NCI-H226 (cell line): ENCODE results near the gene ZFP69.
A peak's percentile ranks its signal among the peaks of the same experiment; 100 is the strongest.
"Not testable (repeated sequence)": the region's sequence is repeated elsewhere in the genome, so short reads cannot be mapped to it uniquely, and the experiment has no call there.

Experiments
- DNase-seq: peaks from one replicate; pipeline ENCODE4 v3.0.0-alpha.2; 2015

The ZFP69 gene

DNA sequence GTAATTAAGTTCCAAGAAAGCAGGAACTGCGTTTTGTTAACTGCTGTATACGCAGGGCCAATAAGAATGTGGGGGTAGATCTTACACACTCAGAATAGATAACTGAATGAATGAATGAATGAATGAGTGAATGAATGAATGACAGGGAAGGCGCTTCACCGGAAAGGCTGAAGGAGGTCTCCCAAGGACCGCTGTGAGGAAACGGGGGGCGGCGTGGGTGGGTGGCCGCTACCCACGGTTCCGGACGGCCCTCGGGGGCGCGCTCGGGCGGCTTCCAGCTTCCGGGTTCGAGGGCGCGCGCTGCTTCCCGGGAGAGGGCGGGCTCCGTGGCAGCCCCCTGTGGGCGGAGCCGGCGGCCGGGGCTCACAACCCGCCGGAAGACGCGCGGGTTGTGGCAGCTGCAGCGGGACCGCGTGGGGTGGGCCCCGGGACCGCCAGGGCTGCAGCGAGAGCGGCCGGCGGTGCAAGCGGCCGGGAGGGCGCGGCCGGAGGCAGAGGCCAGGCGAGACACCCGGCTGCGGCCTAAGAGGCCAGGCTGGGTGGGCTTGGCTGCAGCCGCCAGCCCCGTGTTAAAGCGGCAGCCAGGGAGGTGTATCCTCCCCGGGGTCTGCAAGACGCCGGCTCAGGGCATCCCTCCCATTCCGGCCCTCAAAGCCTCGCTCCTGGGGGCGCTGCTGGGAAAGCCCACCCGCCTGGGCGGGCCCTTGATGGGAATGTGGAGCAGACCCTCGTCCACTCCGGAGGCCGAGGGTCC lies at the start of gene ZFP69:
ZFP69 (plus strand) TSS at position 367 of the 754 bp plus-strand sequence. CDS start 2,072 bp downstream, outside the sequence.
- DNase-seq, result peak; percentile 43

- no peak for DNase-seq
These were observed 45.7 kb upstream of the ZFP69 start for GRCh38 chr1:40431385-40431784.

- no peak for DNase-seq
These were observed 44.3 kb upstream of the ZFP69 start for GRCh38 chr1:40432644-40433390.

DNA sequence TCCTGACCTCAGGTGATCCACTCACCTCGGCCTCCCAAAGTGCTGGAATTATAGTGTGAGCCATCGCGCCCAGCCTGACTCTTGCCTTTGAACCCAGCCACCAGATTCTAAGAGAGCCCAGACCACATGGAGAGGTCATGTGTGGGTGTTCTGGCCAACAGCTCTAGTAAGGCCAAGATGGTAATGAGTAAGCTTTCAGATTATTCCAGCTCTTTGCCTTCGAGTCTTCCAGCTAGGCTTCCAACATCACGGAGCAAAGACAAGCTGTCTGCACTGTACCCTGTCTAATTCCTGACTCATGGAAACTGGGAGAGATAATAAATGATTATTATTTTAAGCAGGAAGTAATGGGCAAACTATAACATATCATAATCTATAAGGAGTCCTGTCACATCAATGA lies 41.6 kb upstream of the ZFP69 start:
- DNase-seq, result no peak

GRCh38 chr1:40435876-40436275 lies 41.2 kb upstream of the ZFP69 start:
- DNase-seq, result no peak

DNA sequence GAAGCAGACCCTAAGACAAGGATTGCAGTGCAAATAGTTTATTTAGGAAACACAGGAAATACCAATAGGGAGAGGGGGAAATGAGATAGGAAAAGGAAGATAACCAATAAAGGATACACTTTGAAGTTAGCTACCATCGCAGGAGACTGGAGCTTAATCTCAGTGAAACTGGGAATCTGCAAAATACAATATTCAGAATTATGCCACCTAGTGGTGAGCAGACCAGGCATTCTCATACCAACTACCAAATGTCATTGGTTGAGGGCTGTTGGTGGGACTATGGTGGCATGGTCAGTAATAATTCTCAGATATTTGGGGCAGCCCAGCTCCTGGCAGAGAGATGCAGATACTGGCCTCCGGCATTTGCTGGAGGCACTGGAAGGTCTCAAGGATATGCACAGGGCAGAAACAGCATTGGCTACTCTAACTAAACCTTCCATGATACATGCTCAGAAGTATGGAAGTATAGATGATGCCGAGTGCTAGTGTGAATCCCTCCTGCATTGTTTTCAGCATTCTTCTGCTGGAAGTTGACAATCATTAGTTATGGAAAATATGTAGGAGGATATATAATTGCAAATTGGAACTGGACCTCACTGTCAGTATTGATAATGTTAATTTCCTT lies 38.6 kb upstream of the ZFP69 start:
- DNase-seq, result no peak

- DNase-seq, result no peak
These were observed 37.8 kb upstream of the ZFP69 start for GRCh38 chr1:40439247-40439646.

- peak; percentile 82 for DNase-seq
These were observed 27.2 kb upstream of the ZFP69 start, which contains the start of gene ZFP69B for GRCh38 chr1:40449684-40450494. TSS of gene ZFP69B (plus strand) at chr1:40450476. CDS start at chr1:40450962, 486 bp downstream.

DNA sequence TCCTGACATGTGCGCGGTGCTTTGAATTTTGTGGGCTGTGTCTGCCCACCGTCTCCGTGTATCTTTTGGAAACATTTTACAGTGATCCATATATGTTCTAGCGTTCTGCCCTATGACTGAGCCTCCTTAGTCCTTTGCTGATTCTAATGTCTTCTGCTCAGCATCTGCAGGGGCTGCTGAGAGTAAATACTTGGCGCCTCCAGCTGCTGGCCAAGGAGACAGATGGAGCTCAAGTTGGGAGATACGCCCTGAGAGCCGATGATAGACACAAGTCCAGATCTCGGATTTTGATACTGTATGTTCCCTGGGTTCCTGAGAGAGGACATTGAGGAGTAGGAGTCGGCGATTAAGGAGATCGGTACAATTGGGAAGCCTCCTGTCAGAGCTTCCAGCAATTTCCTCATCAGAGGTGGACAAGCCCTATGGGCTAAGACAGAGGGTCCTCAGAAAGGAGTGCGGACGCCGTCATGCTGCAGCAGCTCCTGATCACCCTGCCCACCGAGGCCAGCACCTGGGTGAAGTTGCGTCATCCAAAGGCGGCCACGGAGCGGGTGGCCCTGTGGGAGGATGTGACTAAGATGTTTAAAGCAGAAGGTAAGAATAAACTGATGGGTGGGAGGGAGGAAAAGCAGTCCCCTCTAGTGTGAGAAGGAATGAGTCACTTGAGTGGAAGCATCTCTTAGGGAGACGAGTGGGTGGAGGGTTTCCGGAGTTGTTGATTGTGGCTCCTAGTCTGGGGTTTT lies 26.4 kb upstream of the ZFP69 start:
- DNase-seq, result no peak

- no peak for DNase-seq
These were observed 25.9 kb upstream of the ZFP69 start for GRCh38 chr1:40451238-40451585.

DNA sequence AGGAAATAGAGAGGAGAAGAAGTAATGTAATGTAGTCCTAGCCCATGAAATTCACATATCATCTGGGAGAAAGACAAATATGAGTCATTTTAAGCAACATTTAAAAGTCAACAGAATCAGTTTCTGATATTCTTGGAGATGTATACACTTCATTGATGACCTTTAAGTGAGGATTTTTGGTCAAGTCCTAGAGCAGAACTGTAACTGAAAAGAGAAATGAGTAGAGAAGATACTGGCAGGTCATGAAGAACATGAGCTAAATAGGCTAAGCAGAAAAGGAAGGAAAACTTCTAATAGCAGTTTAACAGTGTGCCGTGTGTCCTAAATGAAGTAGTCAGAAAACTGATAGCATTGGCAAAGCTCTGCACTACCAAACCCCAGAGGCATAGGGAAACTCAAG lies 22.2 kb upstream of the ZFP69 start:
- DNase-seq, result no peak

GRCh38 chr1:40462956-40463590 lies 14.0 kb upstream of the ZFP69 start:
- DNase-seq, result no peak

DNA sequence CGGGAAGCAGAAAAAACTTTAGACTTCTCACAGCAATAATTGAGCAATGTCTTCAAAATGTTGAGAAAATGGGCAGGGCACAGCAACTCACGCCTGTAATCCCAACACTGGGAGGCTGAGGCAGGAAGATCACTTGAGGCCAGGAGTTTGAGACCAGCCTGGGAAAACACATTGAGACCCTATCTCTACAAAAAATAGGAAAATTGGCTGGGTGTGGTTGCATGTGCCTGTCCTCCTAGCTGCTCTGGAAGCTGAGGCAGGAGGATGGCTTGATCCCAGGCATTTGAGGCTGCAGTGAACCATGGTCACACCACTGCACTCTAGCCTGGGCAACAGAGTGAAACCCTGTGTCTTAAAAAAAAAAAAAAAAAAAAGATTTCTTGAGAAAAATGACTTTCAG lies 7.8 kb upstream of the ZFP69 start:
- no peak for DNase-seq

DNA sequence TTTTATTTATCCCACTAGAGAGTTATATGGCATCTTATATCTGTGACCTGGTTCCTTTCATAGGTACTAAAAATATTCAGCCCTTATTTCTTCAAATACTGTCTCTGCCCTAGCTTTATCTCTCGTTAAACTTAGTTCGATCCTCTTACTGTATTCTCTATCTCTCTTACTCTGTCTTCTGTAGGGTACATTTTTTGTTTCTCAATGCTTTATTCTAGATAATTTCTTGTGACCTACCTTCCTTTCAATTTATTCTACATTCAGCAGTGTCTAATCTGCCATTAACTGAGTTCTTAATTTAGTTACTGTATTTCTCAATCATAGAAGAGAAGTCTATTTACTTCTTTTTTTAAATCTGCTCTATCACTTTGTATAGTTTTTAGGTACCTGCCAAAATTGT lies 1.8 kb upstream of the ZFP69 start:
- no peak for DNase-seq

DNA sequence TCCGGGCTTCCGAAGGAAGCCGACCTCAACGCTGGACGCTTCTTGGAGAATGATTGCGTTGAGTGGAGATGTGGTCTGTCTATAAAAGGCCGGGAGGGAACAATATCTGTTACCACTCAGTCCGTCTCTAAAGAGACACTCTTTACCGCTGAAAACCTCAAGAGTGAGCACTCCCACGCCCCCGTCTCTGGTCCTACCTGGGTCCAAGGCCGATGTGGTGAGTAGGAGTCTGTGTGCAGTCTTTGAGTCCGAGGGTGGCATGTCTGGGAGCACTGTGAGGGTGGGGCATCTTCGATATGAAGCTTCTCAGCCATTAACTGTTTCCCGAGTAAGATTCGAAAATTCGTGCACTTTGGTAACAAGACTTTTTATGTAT lies 576 bp downstream of the ZFP69 start:
- no peak for DNase-seq

- no peak for DNase-seq
These were observed 1.2 kb downstream of the ZFP69 start for GRCh38 chr1:40478276-40478675.

DNA sequence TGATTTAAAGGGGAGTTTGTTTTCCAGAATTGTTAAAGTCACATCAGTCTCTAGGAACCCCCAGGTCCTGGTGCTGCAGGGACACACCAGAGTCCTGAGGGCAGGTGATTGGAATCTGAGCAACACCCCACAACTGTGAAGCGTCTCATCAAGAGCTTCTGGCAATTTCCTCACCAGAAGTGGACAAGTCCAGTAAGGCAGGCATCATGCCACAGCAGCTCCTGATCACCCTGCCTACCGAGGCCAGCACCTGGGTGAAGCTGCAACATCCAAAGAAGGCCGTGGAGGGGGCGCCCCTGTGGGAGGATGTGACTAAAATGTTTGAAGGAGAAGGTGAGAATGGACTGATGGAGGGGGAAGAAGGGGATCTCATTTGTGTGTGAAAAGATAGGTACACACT lies 2.1 kb downstream of the ZFP69 start:
- no peak for DNase-seq

DNA sequence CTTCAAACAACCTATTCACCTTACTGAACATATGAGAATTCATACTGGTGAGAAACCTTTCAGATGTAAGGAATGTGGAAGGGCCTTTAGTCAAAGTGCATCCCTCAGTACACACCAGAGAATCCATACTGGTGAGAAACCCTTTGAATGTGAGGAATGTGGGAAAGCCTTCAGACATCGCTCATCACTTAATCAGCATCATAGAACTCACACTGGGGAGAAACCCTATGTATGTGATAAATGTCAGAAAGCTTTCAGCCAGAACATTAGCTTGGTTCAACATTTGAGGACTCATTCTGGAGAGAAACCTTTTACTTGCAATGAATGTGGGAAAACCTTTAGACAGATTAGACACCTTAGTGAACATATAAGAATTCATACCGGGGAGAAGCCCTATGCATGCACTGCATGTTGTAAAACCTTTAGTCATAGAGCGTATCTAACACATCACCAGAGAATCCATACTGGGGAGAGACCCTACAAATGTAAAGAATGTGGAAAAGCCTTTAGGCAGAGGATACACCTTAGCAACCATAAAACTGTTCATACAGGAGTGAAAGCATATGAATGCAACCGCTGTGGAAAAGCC lies 18.3 kb downstream of the ZFP69 start:
- DNase-seq, result no peak

GRCh38 chr1:40502651-40503050 lies 25.6 kb downstream of the ZFP69 start:
- DNase-seq, result not testable (repeated sequence)

DNA sequence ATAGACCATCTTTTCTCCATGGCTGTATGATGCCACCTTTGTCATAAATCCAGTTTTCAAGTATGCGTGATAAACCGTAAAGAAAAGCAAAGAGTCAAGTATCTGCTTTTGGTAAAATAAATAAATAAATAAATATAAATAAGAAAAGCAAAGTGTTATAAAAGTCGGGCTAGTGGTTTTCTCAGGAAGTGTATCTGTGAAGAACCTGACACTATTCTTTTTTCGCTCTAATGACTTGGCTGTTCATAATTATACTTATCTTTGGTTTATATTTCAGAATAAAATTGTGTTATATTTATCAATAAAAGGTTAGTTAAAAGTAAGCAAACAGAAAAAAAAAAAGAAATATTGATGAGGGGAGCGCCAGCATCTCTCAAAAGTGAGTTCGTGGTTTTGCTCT lies 30.9 kb downstream of the ZFP69 start:
- DNase-seq, result no peak
